Measurements from ENCODE around the gene AMPD2.

The AMPD2 gene

DNA sequence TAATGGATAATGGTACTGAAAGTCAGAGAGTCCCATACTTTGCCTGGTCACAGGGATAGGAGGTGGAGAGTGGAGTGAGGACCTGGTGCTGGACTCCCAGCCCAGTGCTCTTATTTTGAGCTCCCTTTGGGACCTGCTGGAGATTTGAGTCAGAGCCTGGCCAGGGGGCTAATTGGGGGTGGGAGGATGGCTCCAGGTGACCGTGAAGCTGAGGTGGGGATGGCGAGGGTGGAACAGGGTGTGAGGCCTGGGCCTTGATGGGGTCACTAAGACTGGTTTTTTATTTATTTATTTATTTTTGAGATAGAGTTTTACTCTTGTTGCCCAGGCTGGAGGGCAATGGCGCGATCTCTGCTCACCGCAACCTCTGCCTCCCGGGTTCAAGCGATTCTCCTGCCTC is 17.8 kb downstream of the AMPD2 start:
- no peak overlapping the region for H3K9ac ChIP-seq (ENCODE audit: low read depth in 1 of 2, low read length in 2 of 2)
- peaks cover 6 to 8% of the 10 kb centered on the region in 2 donors for H3K4me1 ChIP-seq (ENCODE audit: control insufficient read depth in 2 of 2, insufficient read depth in 2 of 2, low read length in 2 of 2)
- no peak overlapping the region for H3K4me3 ChIP-seq (ENCODE audit: low read length in 2 of 2)
- no peaks in the 10 kb centered on the region for H3K36me3 ChIP-seq (ENCODE audit: control insufficient read depth in 2 of 2, insufficient read depth in 2 of 2, low read length in 2 of 2)
- H3K9me3 ChIP-seq (ENCODE audit: control insufficient read depth in 2 of 2, low read length in 2 of 2): no peaks in the 10 kb centered on the region
- no peaks in the 10 kb centered on the region for H3K27me3 ChIP-seq (ENCODE audit: control insufficient read depth in 2 of 2, insufficient read depth in 2 of 2, low read length in 2 of 2)
- no peak overlapping the region for H3K27ac ChIP-seq (ENCODE audit: low read depth in 2 of 2, low read length in 2 of 2)

DNA sequence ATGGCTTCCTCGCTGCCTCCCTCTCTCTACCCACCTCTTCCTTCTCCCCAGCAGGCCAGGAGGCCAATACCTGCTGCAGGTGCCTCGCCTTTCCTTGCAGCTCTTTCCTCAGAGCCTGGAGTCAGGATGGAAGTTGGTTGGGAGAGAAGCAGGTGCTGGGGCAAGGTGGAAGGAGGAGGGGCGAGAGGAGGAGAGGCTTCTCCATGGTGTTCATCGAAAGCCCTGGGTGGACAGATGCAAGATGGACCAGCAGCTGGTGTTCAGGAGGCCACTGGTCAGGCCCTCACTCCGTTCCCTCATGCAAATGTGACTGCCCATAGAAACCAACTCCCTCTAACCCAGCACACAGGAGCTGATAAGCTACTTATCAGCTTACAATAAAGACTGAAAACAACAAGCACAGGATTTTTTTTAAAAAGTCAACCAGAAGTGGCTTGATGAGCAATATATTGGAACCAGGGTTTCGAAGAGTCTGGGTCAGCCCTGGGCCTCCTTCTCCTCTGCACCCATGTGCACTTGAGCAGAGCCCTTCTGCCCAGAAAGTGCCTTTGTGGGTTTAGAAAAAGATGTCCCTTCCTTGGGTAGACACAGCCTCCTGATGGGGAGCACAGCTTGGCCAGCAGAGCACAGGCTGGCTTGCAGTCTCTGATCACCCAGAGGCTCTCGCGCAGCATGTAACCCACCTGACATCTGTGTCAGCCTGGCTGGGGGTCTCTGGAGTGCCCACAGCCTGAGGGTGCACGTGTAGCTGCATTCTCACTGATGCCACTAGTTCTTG is 19.6 kb downstream of the AMPD2 start:
- Histone ChIP-seq H3K27ac (ENCODE audit: low read depth in 2 of 2, low read length in 2 of 2) (no peak overlapping the region), H3K9ac (ENCODE audit: low read depth in 1 of 2, low read length in 2 of 2) (no peak overlapping the region), H3K27me3 (ENCODE audit: control insufficient read depth in 2 of 2, insufficient read depth in 2 of 2, low read length in 2 of 2) (no peaks in the 10 kb centered on the region), H3K4me3 (ENCODE audit: low read length in 2 of 2) (no peak overlapping the region), H3K4me1 (ENCODE audit: control insufficient read depth in 2 of 2, insufficient read depth in 2 of 2, low read length in 2 of 2) (peaks cover 0 to 8% of the 10 kb centered on the region in 2 donors), H3K9me3 (ENCODE audit: control insufficient read depth in 2 of 2, low read length in 2 of 2) (no peaks in the 10 kb centered on the region), H3K36me3 (ENCODE audit: control insufficient read depth in 2 of 2, insufficient read depth in 2 of 2, low read length in 2 of 2) (no peaks in the 10 kb centered on the region)

DNA sequence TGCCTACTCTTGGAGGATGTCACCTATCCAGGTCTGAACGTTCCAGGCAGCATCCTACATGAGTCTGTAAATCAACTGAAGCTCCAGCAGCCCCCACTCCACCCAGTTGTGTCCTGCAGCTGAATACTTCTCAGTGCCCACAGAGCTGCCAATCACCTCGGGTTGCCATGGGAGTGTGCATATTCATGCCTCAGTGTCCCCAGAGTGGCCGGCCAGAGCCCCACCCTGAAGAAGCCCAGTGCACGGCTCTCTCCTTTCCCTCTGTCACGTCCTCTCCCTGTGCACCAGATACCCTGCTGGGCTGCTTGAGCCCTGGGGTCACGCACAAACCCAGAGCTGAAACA is 20.2 kb downstream of the AMPD2 start:
- Histone ChIP-seq H3K27me3 (ENCODE audit: control insufficient read depth in 2 of 2, insufficient read depth in 2 of 2, low read length in 2 of 2) (no peaks in the 10 kb centered on the region), H3K9ac (ENCODE audit: low read depth in 1 of 2, low read length in 2 of 2) (no peak overlapping the region), H3K27ac (ENCODE audit: low read depth in 2 of 2, low read length in 2 of 2) (no peak overlapping the region), H3K36me3 (ENCODE audit: control insufficient read depth in 2 of 2, insufficient read depth in 2 of 2, low read length in 2 of 2) (no peaks in the 10 kb centered on the region), H3K4me1 (ENCODE audit: control insufficient read depth in 2 of 2, insufficient read depth in 2 of 2, low read length in 2 of 2) (peaks cover 0 to 5% of the 10 kb centered on the region in 2 donors), H3K4me3 (ENCODE audit: low read length in 2 of 2) (no peak overlapping the region), H3K9me3 (ENCODE audit: control insufficient read depth in 2 of 2, low read length in 2 of 2) (no peaks in the 10 kb centered on the region)

DNA sequence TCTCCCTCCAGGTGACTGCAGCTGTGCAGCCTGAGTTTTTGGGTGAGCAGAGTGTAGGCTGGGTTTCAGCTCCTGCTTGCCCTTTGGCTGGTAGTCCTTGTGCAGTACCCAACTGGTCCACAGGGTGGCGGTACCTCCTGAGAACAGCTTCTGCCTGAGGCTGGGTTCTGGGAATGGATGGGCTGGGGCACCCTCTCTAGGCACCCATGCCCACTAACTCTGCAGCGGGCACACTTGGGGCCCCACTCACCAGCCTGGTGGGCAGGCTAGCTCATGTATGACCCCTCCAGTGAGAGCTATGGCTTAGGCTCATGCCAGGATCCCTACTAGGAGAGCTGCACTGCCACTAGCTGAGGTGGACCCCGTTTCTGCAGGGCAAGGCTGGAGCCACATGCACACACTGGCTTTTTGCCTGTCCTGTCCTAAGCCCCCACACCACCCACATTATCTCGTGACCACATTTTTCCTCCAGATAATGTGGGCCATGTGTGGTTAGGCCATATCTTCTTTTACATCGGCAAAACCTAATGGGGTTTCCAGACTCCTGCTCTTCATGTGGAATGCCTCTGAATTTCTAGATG is 20.7 kb downstream of the AMPD2 start:
- no peaks in the 10 kb centered on the region for H3K27me3 ChIP-seq (ENCODE audit: control insufficient read depth in 2 of 2, insufficient read depth in 2 of 2, low read length in 2 of 2)
- H3K36me3 ChIP-seq (ENCODE audit: control insufficient read depth in 2 of 2, insufficient read depth in 2 of 2, low read length in 2 of 2): no peaks in the 10 kb centered on the region
- peaks cover 0 to 5% of the 10 kb centered on the region in 2 donors for H3K4me1 ChIP-seq (ENCODE audit: control insufficient read depth in 2 of 2, insufficient read depth in 2 of 2, low read length in 2 of 2)
- no peak overlapping the region for H3K27ac ChIP-seq (ENCODE audit: low read depth in 2 of 2, low read length in 2 of 2)
- no peak overlapping the region for H3K9ac ChIP-seq (ENCODE audit: low read depth in 1 of 2, low read length in 2 of 2)
- H3K4me3 ChIP-seq (ENCODE audit: low read length in 2 of 2): no peak overlapping the region
- no peaks in the 10 kb centered on the region for H3K9me3 ChIP-seq (ENCODE audit: control insufficient read depth in 2 of 2, low read length in 2 of 2)

DNA sequence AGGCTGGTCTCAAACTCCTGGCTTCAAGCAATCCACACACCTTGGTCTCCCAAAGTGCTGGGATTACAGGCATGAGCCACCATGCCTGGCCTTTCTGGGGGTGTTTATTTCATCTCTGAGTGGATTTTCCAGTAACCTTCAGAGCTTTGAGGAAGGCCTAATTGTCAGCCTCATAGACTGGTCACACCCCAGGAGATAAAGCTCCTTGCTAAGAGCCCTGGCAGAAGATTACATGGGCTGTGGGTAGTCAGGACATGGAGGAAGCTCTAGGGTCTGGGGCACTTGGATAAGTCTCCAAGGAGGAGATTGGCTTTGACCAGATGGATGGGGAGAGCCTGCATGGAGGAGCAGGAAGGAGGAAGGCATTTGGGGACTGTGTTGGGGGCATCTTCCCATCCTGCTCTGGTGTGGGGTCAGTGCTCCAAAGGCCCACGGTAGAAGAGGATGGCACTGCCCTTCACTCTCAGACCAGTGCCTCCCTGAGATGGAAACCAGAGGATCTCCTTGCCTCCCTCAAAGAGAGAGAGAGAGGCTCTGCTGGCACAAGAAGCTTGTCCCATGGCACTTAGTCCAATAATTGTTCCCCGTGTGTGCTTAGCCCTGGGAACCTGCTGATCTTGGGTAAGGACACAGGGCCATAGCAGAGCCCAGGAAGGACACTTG is 21.6 kb downstream of the AMPD2 start:
- Histone ChIP-seq H3K27me3 (ENCODE audit: control insufficient read depth in 2 of 2, insufficient read depth in 2 of 2, low read length in 2 of 2) (no peaks in the 10 kb centered on the region), H3K4me1 (ENCODE audit: control insufficient read depth in 2 of 2, insufficient read depth in 2 of 2, low read length in 2 of 2) (peaks cover 0 to 5% of the 10 kb centered on the region in 2 donors), H3K9ac (ENCODE audit: low read depth in 1 of 2, low read length in 2 of 2) (no peak overlapping the region), H3K9me3 (ENCODE audit: control insufficient read depth in 2 of 2, low read length in 2 of 2) (no peaks in the 10 kb centered on the region), H3K4me3 (ENCODE audit: low read length in 2 of 2) (no peak overlapping the region), H3K27ac (ENCODE audit: low read depth in 2 of 2, low read length in 2 of 2) (no peak overlapping the region), H3K36me3 (ENCODE audit: control insufficient read depth in 2 of 2, insufficient read depth in 2 of 2, low read length in 2 of 2) (no peaks in the 10 kb centered on the region)

DNA sequence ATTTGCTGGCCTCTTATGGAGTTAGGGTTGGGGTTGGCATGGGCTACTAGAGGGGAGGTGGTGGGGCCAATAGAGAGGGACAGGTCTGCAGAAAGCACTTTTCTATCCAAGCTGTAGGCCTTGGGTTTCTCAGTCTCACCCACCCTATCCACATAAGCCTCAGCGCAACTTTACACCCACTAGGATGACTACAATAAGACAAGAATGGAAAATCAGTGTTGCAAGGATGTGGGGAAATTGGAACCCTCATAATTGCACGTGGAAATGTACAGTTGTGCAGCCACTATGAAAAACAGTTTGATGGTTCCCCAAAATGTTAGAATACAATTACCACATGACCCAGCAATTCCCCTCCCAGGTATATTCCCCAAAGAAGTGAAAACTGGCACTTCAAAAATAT is 22.2 kb downstream of the AMPD2 start:
- Histone ChIP-seq H3K4me3 (ENCODE audit: low read length in 2 of 2) (no peak overlapping the region), H3K36me3 (ENCODE audit: control insufficient read depth in 2 of 2, insufficient read depth in 2 of 2, low read length in 2 of 2) (no peaks in the 10 kb centered on the region), H3K27me3 (ENCODE audit: control insufficient read depth in 2 of 2, insufficient read depth in 2 of 2, low read length in 2 of 2) (no peaks in the 10 kb centered on the region), H3K9me3 (ENCODE audit: control insufficient read depth in 2 of 2, low read length in 2 of 2) (no peaks in the 10 kb centered on the region), H3K27ac (ENCODE audit: low read depth in 2 of 2, low read length in 2 of 2) (no peak overlapping the region), H3K4me1 (ENCODE audit: control insufficient read depth in 2 of 2, insufficient read depth in 2 of 2, low read length in 2 of 2) (peaks cover 0 to 5% of the 10 kb centered on the region in 2 donors), H3K9ac (ENCODE audit: low read depth in 1 of 2, low read length in 2 of 2) (no peak overlapping the region)

DNA sequence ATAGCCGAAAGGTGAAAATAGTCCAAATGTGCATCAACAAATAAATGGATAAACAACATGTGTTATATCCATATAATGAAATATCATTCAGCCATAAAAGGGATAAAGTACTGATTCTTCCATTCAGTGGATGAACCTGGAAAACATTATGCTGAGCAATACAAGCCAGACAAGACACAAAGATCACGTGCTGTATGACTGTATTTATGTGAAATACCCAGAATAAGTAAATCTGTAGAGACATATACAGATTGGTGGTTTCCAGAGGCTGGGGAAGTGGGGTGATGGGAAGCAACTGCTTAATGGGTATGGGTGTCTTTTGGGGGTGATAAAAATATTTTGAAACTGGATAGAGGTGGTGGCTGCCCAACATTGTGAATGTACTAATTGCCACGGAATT is 23.0 kb downstream of the AMPD2 start:
- no peaks in the 10 kb centered on the region for H3K36me3 ChIP-seq (ENCODE audit: control insufficient read depth in 2 of 2, insufficient read depth in 2 of 2, low read length in 2 of 2)
- no peaks in the 10 kb centered on the region for H3K9me3 ChIP-seq (ENCODE audit: control insufficient read depth in 2 of 2, low read length in 2 of 2)
- H3K9ac ChIP-seq (ENCODE audit: low read depth in 1 of 2, low read length in 2 of 2): no peak overlapping the region
- no peaks in the 10 kb centered on the region for H3K27me3 ChIP-seq (ENCODE audit: control insufficient read depth in 2 of 2, insufficient read depth in 2 of 2, low read length in 2 of 2)
- no peak overlapping the region for H3K27ac ChIP-seq (ENCODE audit: low read depth in 2 of 2, low read length in 2 of 2)
- peaks cover 0 to 5% of the 10 kb centered on the region in 2 donors for H3K4me1 ChIP-seq (ENCODE audit: control insufficient read depth in 2 of 2, insufficient read depth in 2 of 2, low read length in 2 of 2)
- no peak overlapping the region for H3K4me3 ChIP-seq (ENCODE audit: low read length in 2 of 2)

DNA sequence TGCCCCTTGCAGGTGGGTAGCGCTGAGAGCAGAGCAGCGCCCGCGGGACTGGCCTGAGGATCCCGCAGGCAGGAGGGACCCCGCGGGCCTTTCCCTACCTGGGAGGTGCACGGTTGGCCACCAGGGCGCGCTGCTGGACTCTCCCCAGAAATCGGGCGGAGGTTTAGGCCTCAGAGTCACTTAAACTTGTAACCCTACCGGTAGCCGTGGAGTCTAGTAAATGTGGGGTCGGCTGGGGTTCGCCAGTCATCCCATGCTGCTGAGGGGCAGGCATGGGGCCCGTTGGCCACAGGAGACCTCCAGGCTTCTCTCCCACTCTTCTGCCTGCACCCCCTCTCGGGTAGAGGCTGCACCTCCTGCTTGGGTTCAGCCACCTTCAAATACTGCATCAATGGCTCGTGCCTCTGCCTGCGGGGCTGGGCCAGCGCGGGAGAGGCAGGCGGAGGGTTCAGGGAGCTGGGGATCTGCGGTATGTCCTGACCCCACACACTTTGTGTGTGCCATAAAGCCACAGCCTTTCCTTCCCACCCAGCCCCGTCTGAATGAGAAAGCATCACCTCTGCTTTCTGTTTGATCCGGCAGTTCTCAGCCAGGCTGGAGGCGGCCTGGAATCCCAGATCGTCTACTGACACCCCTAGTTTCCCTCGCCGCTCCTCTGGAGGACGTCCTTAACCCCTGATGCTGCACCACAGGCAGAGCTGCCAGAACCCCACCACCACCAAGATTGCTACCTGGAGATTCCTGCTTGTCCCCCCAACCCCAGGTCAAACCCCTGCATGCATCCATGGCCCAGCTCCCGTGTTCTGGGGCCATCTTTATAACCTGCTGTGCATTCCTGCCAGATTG is 24.0 kb downstream of the AMPD2 start:
- Histone ChIP-seq H3K9me3 (ENCODE audit: control insufficient read depth in 2 of 2, low read length in 2 of 2) (no peaks in the 10 kb centered on the region), H3K27ac (ENCODE audit: low read depth in 2 of 2, low read length in 2 of 2) (no peak overlapping the region), H3K4me3 (ENCODE audit: low read length in 2 of 2) (peak overlapping the region in 1 of 2 donors; percentile 26), H3K4me1 (ENCODE audit: control insufficient read depth in 2 of 2, insufficient read depth in 2 of 2, low read length in 2 of 2) (peaks cover 0 to 5% of the 10 kb centered on the region in 2 donors), H3K27me3 (ENCODE audit: control insufficient read depth in 2 of 2, insufficient read depth in 2 of 2, low read length in 2 of 2) (no peaks in the 10 kb centered on the region), H3K36me3 (ENCODE audit: control insufficient read depth in 2 of 2, insufficient read depth in 2 of 2, low read length in 2 of 2) (no peaks in the 10 kb centered on the region), H3K9ac (ENCODE audit: low read depth in 1 of 2, low read length in 2 of 2) (peak overlapping the region; percentile 35 to 65)

DNA sequence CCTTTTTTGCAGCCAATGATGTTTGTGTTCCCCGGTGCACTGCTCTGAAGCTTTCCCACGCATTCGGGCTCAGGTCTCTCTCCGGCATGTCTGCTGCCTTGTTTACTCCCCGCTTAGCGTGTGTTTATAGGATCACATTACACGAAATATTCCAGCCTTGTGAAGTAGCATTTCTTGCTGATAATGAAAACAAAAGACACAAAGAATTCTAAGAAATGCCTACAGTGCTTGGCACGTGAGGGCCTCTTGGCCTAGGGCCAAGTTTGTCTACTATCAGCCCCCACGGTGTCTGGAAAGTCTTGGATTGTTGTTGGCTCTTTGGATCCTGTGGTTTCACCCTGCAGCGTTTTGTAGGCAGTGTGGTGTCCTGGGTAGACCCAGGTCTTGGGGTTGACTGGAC is 25.0 kb downstream of the AMPD2 start:
- Histone ChIP-seq H3K4me3 (ENCODE audit: low read length in 2 of 2) (no peak overlapping the region), H3K27me3 (ENCODE audit: control insufficient read depth in 2 of 2, insufficient read depth in 2 of 2, low read length in 2 of 2) (no peaks in the 10 kb centered on the region), H3K9me3 (ENCODE audit: control insufficient read depth in 2 of 2, low read length in 2 of 2) (no peaks in the 10 kb centered on the region), H3K27ac (ENCODE audit: low read depth in 2 of 2, low read length in 2 of 2) (no peak overlapping the region), H3K4me1 (ENCODE audit: control insufficient read depth in 2 of 2, insufficient read depth in 2 of 2, low read length in 2 of 2) (peaks cover 0 to 5% of the 10 kb centered on the region in 2 donors), H3K9ac (ENCODE audit: low read depth in 1 of 2, low read length in 2 of 2) (no peak overlapping the region), H3K36me3 (ENCODE audit: control insufficient read depth in 2 of 2, insufficient read depth in 2 of 2, low read length in 2 of 2) (no peaks in the 10 kb centered on the region)

DNA sequence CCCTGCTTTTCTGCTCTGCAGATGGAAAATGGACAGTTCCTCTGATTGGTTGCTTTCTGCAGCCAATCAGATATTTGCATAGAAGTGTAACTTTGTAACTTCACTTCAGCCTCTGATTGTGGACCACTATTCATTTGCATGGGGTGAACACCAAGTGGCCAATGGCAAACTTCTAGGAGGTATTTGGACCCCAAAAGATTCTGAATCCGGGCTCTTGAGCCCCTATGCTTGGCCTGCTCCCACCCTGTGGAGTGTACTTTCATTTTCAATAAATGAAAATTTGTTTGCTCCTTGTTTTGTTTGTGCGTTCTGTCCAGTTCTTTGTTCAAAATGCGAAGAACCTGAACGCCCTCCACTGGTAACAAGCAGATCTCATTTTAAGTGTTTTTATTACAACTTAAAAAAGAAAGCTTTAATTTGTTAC is 29.9 kb downstream of the AMPD2 start:
- no peak overlapping the region for H3K9ac ChIP-seq (ENCODE audit: low read depth in 1 of 2, low read length in 2 of 2)
- H3K27ac ChIP-seq (ENCODE audit: low read depth in 2 of 2, low read length in 2 of 2): no peak overlapping the region
- H3K4me1 ChIP-seq (ENCODE audit: control insufficient read depth in 2 of 2, insufficient read depth in 2 of 2, low read length in 2 of 2): no peaks in the 10 kb centered on the region
- no peaks in the 10 kb centered on the region for H3K27me3 ChIP-seq (ENCODE audit: control insufficient read depth in 2 of 2, insufficient read depth in 2 of 2, low read length in 2 of 2)
- H3K4me3 ChIP-seq (ENCODE audit: low read length in 2 of 2): no peak overlapping the region
- H3K36me3 ChIP-seq (ENCODE audit: control insufficient read depth in 2 of 2, insufficient read depth in 2 of 2, low read length in 2 of 2): no peaks in the 10 kb centered on the region
- H3K9me3 ChIP-seq (ENCODE audit: control insufficient read depth in 2 of 2, low read length in 2 of 2): no peaks in the 10 kb centered on the region

Measured in mucosa of rectum (tissue), 2 donors.